Right lobe of liver (tissue), 4 donors: Measurements from ENCODE around the gene IFI35.

Experiments used
- CTCF ChIP-seq, 4 donors: fragments of 200-600 bp in 3 of 4; fragments of 450-650 bp in 1 of 4; IDR thresholded peaks; one replicate each; pipeline versions ENCODE4 v1.5.1 to v1.8.0; 2016 to 2022; ENCODE audit warnings: antibody characterized with exemption in 4 of 4, mild to moderate bottlenecking in 2 of 4
- POLR2A ChIP-seq: fragments of 450-650 bp; IDR thresholded peaks from one replicate; pipeline ENCODE4 v1.6.1; 2017; ENCODE audit warnings: antibody characterized with exemption, mild to moderate bottlenecking
- donor health status: DM: no; HTN: no; CAD: no.
- donor health status: DM: no; HTN: no; CAD: no.
- donor health status: DM: no; HTN: yes; CAD: no.

- TF ChIP-seq CTCF (IDR thresholded peaks at IDR 0.05) (no peak), POLR2A (no peak)
Observed at GRCh38 chr17:43014649-43015542, 8.3 kb downstream of the IFI35 start.
